Kidney epithelial cell (primary cell): ENCODE results near the gene FRRS1. TPM values are rescaled to one million over a fixed set of nuclear protein-coding genes. Genes with fewer than 3 reads are reported as not detected.

Experiments used
- DNase-seq: peaks from one replicate; pipeline ENCODE4 v3.0.0-alpha.2; 2010; ENCODE audit warnings: low read depth
- H3K27me3 ChIP-seq: 2 replicates; pipeline ENCODE4 v1.6.0; 2011; ENCODE audit warnings: low read length; ENCODE audit not compliant: control insufficient read depth, insufficient read depth
- H3K36me3 ChIP-seq: 2 replicates; pipeline ENCODE4 v1.5.1; 2011; ENCODE audit warnings: low read length; ENCODE audit not compliant: control insufficient read depth, insufficient read depth
- H3K4me3 ChIP-seq: 2 replicates; pipeline ENCODE4 v1.5.1; 2011; ENCODE audit warnings: low read depth, mild to moderate bottlenecking, control low read depth, low read length
- total RNA-seq: library from RNA; depleted of rRNA; stranded (reverse); fragments of >200 nt; gene quantifications from 2 replicates; pipeline ENCODE4 v1.2.3, GENCODE V29; 2015
- TF ChIP-seq, protein P1 (sequence below): IDR thresholded peaks from 2 replicates; pipeline ENCODE4 v1.5.1; 2011; ENCODE audit warnings: mild to moderate bottlenecking, moderate library complexity, low read length, control low read depth, inconsistent platforms; ENCODE audit not compliant: insufficient read depth, poor library complexity, severe bottlenecking

Gene FRRS1
- total RNA-seq, 1 donor from 2014 or later = 2.7 TPM

DNA sequence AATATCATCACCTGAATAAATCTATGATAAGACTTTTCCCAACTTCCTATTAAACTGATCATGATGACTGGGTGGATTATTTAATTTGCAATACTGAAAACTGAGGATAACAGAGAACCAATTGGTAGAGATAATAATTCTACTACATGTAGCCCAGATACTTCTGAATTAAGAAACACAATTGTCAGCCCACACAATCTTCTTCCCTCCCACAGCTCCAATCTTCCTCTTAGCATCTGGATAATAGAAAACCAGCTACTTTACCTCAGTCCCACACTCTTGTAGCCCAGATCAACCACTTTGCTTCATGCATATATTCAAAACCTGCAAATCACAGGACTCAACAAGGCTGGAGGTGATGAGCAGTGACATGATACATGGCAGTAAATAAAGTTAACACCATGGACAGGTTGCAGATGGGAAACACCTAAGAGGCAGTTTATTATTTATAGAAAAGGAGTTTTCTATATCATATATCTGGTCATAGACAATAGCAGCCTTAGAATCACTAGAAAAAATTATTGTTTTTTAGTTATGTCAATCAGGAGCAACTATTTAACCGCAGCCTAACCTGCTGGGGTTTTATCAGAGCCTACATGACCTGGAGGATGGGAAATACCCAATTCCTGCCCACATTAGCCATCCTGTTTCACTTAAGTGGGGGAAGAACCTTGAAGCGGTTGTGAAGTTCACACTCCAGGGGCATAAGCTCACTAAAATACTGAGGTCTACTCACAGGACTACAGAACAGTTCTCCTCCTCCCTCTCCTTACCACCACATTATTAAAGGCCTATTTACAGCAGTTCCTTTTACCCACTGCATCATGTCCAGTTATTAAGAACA, 16.7 kb downstream of the FRRS1 start:
- TF ChIP-seq, protein P1, sequence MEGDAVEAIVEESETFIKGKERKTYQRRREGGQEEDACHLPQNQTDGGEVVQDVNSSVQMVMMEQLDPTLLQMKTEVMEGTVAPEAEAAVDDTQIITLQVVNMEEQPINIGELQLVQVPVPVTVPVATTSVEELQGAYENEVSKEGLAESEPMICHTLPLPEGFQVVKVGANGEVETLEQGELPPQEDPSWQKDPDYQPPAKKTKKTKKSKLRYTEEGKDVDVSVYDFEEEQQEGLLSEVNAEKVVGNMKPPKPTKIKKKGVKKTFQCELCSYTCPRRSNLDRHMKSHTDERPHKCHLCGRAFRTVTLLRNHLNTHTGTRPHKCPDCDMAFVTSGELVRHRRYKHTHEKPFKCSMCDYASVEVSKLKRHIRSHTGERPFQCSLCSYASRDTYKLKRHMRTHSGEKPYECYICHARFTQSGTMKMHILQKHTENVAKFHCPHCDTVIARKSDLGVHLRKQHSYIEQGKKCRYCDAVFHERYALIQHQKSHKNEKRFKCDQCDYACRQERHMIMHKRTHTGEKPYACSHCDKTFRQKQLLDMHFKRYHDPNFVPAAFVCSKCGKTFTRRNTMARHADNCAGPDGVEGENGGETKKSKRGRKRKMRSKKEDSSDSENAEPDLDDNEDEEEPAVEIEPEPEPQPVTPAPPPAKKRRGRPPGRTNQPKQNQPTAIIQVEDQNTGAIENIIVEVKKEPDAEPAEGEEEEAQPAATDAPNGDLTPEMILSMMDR = no peak
- no peak overlapping the region for H3K4me3 ChIP-seq
- H3K36me3 ChIP-seq = no peaks in the 10 kb centered on the region
- no peaks in the 10 kb centered on the region for H3K27me3 ChIP-seq
- DNase-seq = no peak

DNA sequence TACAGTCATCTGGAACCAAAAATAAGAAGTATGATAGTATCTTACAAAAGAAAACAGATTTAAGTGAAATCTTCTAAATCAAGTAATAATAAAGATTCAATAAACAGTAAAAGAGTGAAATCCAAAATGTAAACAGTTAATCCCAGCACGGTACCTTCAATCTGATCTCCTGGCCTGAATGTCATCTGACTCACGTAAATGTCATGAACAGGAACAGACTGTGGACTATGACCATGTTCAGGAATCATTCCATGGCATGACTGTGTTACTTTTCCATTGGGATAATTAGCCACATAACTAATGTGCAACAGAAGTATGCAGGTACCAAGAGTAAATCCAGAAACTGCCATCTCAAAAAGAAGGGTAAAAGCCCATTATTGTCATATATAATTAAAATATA, 18.0 kb downstream of the FRRS1 start:
- no peaks in the 10 kb centered on the region for H3K27me3 ChIP-seq
- no peaks in the 10 kb centered on the region for H3K36me3 ChIP-seq
- TF ChIP-seq, protein P1 = no peak
- no peak for DNase-seq
- H3K4me3 ChIP-seq = no peak overlapping the region

GRCh38 chr1:99745684-99746083, 20.8 kb downstream of the FRRS1 start:
- no peak for DNase-seq
- Histone ChIP-seq H3K27me3 (no peaks in the 10 kb centered on the region), H3K4me3 (no peak overlapping the region), H3K36me3 (no peaks in the 10 kb centered on the region)
- TF ChIP-seq, protein P1 = no peak

GRCh38 chr1:99745061-99745460, 21.4 kb downstream of the FRRS1 start:
- H3K27me3 ChIP-seq = no peaks in the 10 kb centered on the region
- no peak for DNase-seq
- TF ChIP-seq, protein P1 = no peak
- H3K36me3 ChIP-seq = no peaks in the 10 kb centered on the region
- no peak overlapping the region for H3K4me3 ChIP-seq

DNA sequence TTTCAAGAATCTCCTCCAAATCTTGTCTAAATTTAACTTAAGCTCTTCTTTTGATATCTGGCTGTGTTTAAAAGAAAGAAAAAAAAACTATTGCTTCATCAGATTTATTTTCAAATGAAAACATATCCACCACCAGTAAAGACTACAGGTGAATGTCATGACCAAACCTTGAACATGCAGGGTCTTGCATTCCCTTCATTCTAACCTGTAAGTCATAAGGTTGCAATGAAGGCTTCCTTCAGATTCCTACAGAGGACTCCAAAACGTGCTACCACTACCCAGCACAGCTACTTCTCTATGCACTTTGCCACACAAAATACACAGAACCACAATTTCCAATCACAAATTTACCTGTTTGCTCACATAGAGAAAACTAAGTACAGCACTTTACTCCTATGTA, 26.3 kb downstream of the FRRS1 start:
- H3K4me3 ChIP-seq = no peak overlapping the region
- no peaks in the 10 kb centered on the region for H3K36me3 ChIP-seq
- no peaks in the 10 kb centered on the region for H3K27me3 ChIP-seq
- TF ChIP-seq, protein P1 = no peak
- no peak for DNase-seq
